Measurements from ENCODE around the gene CLEC4E. TPM values are rescaled to one million over a fixed set of nuclear protein-coding genes. Genes with fewer than 3 reads are reported as not detected.

Gene CLEC4E
- polyA plus RNA-seq, 3 donors, result 50.8 to 218 (median 126) TPM

GRCh38 chr12:8513256-8513655, 27.4 kb downstream of the CLEC4E start, which contains the start of gene CLEC4D:
CLEC4D (plus strand) TSS chr12:8513503; CDS start chr12:8513733, 230 bp downstream.
- Histone ChIP-seq H3K27me3 (ENCODE audit: control insufficient read depth in 2 of 2, insufficient read depth in 2 of 2, low read length in 2 of 2) (no peaks in the 10 kb centered on the region), H2AFZ (ENCODE audit: insufficient read depth, low read depth, low read length, poor library complexity, severe bottlenecking) (peak within 1 kb of the TSS; percentile 84), H3K27ac (ENCODE audit: low read depth in 1 of 2, low read length in 2 of 2) (peak within 1 kb of the TSS in 1 of 2 donors; percentile 95), H3K79me2 (ENCODE audit: insufficient read depth, low read length) (peaks cover 22% of the 10 kb centered on the region), H3K9ac (ENCODE audit: insufficient read depth, low read length, poor library complexity, severe bottlenecking) (peak within 1 kb of the TSS; percentile 73), H3K4me2 (replicated peaks; ENCODE audit: extremely low read depth, low read length, poor library complexity, severe bottlenecking) (peak within 1 kb of the TSS; percentile 83), H4K20me1 (ENCODE audit: insufficient read depth, low read length) (no peaks in the 10 kb centered on the region), H3K4me1 (ENCODE audit: control insufficient read depth in 1 of 2, insufficient read depth in 2 of 2, low read length in 2 of 2) (peaks cover 44 to 66% of the 10 kb centered on the region in 2 donors), H3K36me3 (replicated peaks in 1 of 2; ENCODE audit: control insufficient read depth in 1 of 2, insufficient read depth in 2 of 2, low read length in 2 of 2) (no peaks in the 10 kb centered on the region), H3K9me3 (replicated peaks in 1 of 2; ENCODE audit: control insufficient read depth in 1 of 2, insufficient read depth in 1 of 2, low read length in 2 of 2) (no peaks in the 10 kb centered on the region), H3K4me3 (replicated peaks in 1 of 3; ENCODE audit: low read depth in 2 of 3, low read length in 3 of 3) (peak within 1 kb of the TSS; percentile 54 to 98 (median 88))
- no peak for TF ChIP-seq CTCF (IDR thresholded peaks at IDR 0.05)
- peak within 1 kb of the TSS; percentile 90 to 98 (median 95) for H3K27ac Mint-ChIP-seq
- peaks cover 10 to 18% of the 10 kb centered on the region in 2 donors for H3K36me3 Mint-ChIP-seq
- intact Hi-C loops (cut with micrococcal nuclease), result no loop called here
- peak in 2 of 3 donors; percentile 61 to 69 for DNase-seq
- no CpG with 5 or more reads among the region's 4 CpGs for WGBS (ENCODE audit: insufficient coverage)
- H3K4me1 Mint-ChIP-seq, result peaks cover 63% of the 10 kb centered on the region
- H3K4me3 Mint-ChIP-seq, result peak within 1 kb of the TSS; percentile 70 to 91
- H3K9me3 Mint-ChIP-seq, result peaks cover 0 to 3% (median 0%) of the 10 kb centered on the region in 7 donors
- H3K27me3 Mint-ChIP-seq (ENCODE audit: low read depth in 3 of 3), result no peaks in the 10 kb centered on the region

- peaks cover 28 to 33% of the 10 kb centered on the region in 2 donors for H3K4me1 ChIP-seq (ENCODE audit: control insufficient read depth in 1 of 2, insufficient read depth in 2 of 2, low read length in 2 of 2)
- 68% methylated on average over 7 of the region's 12 CpGs for WGBS (ENCODE audit: insufficient coverage)
- H4K20me1 ChIP-seq (ENCODE audit: insufficient read depth, low read length), result no peaks in the 10 kb centered on the region
- H3K36me3 Mint-ChIP-seq, result peaks cover 0 to 15% of the 10 kb centered on the region in 2 donors
- H3K79me2 ChIP-seq (ENCODE audit: insufficient read depth, low read length), result peaks cover 7% of the 10 kb centered on the region
- H3K27me3 Mint-ChIP-seq (ENCODE audit: low read depth in 3 of 3), result peaks cover 0 to 3% (median 0%) of the 10 kb centered on the region in 3 donors
- H3K27ac ChIP-seq (ENCODE audit: low read depth in 1 of 2, low read length in 2 of 2), result no peak overlapping the region
- peaks cover 46% of the 10 kb centered on the region for H3K4me1 Mint-ChIP-seq
- no peaks in the 10 kb centered on the region for H3K27me3 ChIP-seq (ENCODE audit: control insufficient read depth in 2 of 2, insufficient read depth in 2 of 2, low read length in 2 of 2)
- H3K4me2 ChIP-seq (replicated peaks; ENCODE audit: extremely low read depth, low read length, poor library complexity, severe bottlenecking), result no peak overlapping the region
- H3K9me3 ChIP-seq (replicated peaks in 1 of 2; ENCODE audit: control insufficient read depth in 1 of 2, insufficient read depth in 1 of 2, low read length in 2 of 2), result no peaks in the 10 kb centered on the region
- H2AFZ ChIP-seq (ENCODE audit: insufficient read depth, low read depth, low read length, poor library complexity, severe bottlenecking), result peak overlapping the region; percentile 36
- H3K9me3 Mint-ChIP-seq, result peaks cover 0 to 3% (median 0%) of the 10 kb centered on the region in 7 donors
- no peak overlapping the region for H3K4me3 ChIP-seq (replicated peaks in 1 of 3; ENCODE audit: low read depth in 2 of 3, low read length in 3 of 3)
- TF ChIP-seq CTCF (IDR thresholded peaks at IDR 0.05), result no peak
- peak overlapping the region in 2 of 7 donors; percentile 13 to 31 for H3K27ac Mint-ChIP-seq
- intact Hi-C loops (cut with micrococcal nuclease), result no loop called here
- H3K36me3 ChIP-seq (replicated peaks in 1 of 2; ENCODE audit: control insufficient read depth in 1 of 2, insufficient read depth in 2 of 2, low read length in 2 of 2), result no peaks in the 10 kb centered on the region
- DNase-seq, result no peak
- no peak overlapping the region for H3K4me3 Mint-ChIP-seq
- H3K9ac ChIP-seq (ENCODE audit: insufficient read depth, low read length, poor library complexity, severe bottlenecking), result no peak overlapping the region
Measured at GRCh38 chr12:8508910-8509841, 31.5 kb downstream of the CLEC4E start.

Data from CD14-positive monocyte (primary cell).